ENCODE results near the gene KRTAP4-3.

DNA sequence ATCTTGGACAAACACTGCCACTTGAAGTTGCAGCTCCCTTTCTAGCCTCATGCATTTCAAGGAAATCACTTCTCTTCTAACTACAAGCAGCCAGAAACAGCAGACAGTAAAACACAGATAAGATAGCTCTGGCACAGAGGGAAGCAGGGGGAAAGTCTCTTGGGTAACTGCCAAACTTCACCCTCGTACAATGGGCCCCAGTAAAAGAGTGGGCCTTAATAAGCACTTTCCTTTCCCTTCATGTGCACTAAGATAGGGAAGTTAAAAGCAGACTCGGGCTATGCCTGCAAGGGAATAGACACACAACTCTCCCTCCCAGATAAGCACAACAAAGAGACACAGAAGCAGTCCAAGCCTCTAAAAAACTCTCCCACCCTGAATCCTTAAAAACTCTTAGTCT is 14.2 kb downstream of the KRTAP4-3 start:
- TF ChIP-seq, protein P1, sequence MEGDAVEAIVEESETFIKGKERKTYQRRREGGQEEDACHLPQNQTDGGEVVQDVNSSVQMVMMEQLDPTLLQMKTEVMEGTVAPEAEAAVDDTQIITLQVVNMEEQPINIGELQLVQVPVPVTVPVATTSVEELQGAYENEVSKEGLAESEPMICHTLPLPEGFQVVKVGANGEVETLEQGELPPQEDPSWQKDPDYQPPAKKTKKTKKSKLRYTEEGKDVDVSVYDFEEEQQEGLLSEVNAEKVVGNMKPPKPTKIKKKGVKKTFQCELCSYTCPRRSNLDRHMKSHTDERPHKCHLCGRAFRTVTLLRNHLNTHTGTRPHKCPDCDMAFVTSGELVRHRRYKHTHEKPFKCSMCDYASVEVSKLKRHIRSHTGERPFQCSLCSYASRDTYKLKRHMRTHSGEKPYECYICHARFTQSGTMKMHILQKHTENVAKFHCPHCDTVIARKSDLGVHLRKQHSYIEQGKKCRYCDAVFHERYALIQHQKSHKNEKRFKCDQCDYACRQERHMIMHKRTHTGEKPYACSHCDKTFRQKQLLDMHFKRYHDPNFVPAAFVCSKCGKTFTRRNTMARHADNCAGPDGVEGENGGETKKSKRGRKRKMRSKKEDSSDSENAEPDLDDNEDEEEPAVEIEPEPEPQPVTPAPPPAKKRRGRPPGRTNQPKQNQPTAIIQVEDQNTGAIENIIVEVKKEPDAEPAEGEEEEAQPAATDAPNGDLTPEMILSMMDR (IDR thresholded peaks at IDR 0.05): no peak
- TF ChIP-seq, protein P2, sequence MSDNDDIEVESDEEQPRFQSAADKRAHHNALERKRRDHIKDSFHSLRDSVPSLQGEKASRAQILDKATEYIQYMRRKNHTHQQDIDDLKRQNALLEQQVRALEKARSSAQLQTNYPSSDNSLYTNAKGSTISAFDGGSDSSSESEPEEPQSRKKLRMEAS (CRISPR knock-in tag; IDR thresholded peaks at IDR 0.05): no peak
- TF ChIP-seq NFYB (CRISPR knock-in tag; conservative IDR thresholded peaks at IDR 0.05; ENCODE audit: low read depth) (no peak), ZNF138 (CRISPR knock-in tag; conservative IDR thresholded peaks at IDR 0.05) (no peak), ZNF532 (CRISPR knock-in tag; IDR thresholded peaks at IDR 0.05; ENCODE audit: borderline replicate concordance) (no peak), ZNF281 (CRISPR knock-in tag; IDR thresholded peaks at IDR 0.05) (no peak), SP1 (CRISPR knock-in tag; conservative IDR thresholded peaks at IDR 0.05) (no peak), ZBTB21 (CRISPR knock-in tag; IDR thresholded peaks at IDR 0.05; ENCODE audit: borderline replicate concordance) (no peak), IRF1 (CRISPR knock-in tag; IDR thresholded peaks at IDR 0.05) (no peak), ESRRA (CRISPR knock-in tag; IDR thresholded peaks at IDR 0.05; ENCODE audit: borderline replicate concordance) (no peak), TEAD1 (CRISPR knock-in tag; IDR thresholded peaks at IDR 0.05) (no peak)

Data from WTC11 (cell line).